Measurements from ENCODE around the gene ZMYND12.
A peak's percentile ranks its signal among the peaks of the same experiment; 100 is the strongest.

The ZMYND12 gene

DNA sequence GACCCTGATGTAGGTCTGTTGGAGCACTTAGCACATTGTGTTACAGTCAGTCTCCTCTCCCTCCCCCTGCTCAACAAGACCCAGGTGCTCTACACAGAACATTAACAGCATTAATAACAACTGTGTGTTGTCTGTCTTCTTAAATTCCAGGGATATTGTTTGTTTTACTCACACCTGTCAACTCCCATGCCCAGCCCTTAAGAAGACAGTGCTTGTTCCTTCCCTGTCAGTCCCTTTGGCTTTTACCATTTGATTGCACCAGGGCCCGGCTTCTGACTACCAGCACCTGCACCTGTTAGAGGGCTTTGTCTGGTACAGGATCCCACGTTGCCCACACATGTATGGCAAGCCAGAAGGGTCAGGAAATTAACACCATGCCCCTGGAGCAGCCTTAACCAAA, 63.6 kb downstream of the ZMYND12 start:
- no peak for DNase-seq

DNA sequence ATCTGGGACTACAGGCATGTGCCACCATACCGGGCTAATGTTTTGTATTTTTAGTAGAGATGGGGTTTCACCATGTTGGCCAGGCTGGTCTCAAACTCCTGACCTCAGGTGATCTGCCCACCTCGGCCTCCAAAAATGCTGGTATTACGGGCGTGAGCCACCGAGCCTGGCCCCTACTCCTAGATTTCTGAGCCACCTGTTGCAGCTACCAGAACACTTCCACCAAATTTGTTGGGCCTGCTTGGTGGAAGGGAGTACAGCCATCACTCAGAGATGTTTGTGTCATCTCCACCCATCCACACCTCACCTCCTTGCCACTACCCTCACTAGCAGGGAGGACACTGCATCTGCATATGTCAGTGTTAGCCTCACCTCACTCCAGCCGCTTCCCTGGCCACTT, 69.8 kb downstream of the ZMYND12 start:
- DNase-seq: no peak

DNA sequence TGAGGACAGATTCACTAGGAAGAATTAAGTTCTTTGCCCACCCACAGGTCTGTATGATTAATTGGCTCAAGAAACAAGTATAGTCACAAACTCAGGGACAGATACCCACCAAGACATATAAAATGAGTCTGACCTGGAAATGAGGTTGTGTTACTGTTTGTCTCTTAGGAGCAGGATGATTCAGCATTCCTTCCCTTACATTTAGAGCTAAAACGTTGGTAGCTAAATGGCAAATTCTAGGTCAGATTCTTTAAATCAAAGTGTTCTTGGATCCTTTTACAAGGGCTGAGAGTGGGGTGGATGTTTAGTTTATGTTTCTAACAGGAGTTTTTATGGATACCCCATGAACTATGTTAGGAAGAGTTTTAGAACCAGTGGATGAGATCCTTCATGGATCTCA, 70.5 kb downstream of the ZMYND12 start:
- DNase-seq: no peak

DNA sequence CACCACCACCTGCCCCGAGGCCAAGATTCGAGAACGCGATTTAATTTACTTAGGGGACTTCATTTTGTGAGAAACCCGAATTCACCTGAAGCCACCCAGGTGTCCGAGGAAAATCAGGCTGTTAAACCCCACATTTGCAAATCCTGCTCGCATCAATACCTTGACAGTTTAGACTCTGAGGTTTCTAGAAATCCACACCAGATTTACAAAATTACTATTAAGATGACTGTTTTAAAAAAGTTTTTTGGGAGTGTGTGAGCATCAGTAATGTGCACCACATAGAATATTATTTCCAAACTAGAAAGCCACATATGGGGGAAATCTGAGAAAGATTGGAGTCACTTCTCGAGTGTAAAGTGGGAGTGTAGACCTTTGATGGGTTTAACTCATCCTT, 74.5 kb downstream of the ZMYND12 start:
- peak; percentile 32 for DNase-seq

DNA sequence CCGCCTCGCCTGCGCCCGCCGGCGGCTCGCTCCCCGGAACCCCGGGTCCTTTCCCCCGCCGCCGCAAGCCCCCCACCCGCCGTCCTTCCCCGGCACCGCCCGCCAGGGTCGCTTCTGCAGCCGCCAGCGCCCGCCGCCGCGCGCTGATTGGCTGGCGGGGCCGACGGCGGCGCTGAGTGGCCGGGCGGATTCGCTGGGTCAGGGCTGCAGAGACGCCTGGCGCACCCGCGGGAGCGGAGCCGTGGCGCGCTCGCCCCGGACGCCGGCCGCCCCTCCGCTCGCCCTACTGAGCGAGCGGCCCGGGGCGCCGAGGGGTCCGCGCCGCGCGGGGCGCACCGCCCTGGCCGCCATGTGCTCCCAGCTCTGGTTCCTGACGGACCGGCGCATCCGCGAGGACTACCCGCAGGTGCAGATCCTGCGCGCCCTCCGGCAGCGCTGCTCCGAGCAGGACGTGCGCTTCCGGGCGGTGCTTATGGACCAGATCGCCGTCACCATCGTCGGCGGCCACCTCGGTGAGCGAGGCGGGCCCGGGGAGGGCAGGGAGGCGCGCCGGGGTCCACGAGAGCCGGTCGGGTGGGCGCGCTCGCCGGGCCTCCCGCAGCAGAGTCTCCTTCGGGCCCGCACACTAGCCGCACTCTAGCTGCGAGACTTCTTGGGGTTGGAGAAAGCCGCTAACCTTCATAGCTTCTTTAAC, 75.1 kb downstream of the ZMYND12 start, which contains the start of gene RIMKLA:
Gene RIMKLA (plus strand): TSS at position 207 of the 694 bp plus-strand sequence. CDS start 143 bp downstream, at position 350.
- peak; percentile 77 for DNase-seq
